Measurements from ENCODE around the gene GJA4.
"Not testable (repeated sequence)": the region's sequence is repeated elsewhere in the genome, so short reads cannot be mapped to it uniquely, and the experiment has no call there.

The GJA4 gene

DNA sequence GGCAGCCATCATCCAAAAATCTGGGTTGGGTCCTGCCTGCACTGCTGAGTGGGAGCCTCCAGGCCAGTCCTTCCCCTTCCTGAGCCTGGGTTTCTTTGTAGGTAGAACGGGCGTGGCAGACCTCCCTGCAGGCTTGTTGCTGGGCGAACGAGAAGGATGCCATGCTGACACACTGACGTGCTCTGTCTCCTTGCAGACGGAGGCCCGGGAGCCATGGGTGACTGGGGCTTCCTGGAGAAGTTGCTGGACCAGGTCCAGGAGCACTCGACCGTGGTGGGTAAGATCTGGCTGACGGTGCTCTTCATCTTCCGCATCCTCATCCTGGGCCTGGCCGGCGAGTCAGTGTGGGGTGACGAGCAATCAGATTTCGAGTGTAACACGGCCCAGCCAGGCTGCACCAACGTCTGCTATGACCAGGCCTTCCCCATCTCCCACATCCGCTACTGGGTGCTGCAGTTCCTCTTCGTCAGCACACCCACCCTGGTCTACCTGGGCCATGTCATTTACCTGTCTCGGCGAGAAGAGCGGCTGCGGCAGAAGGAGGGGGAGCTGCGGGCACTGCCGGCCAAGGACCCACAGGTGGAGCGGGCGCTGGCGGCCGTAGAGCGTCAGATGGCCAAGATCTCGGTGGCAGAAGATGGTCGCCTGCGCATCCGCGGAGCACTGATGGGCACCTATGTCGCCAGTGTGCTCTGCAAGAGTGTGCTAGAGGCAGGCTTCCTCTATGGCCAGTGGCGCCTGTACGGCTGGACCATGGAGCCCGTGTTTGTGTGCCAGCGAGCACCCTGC, 1.4 kb downstream of the GJA4 start:
- no peak for DNase-seq

GRCh38 chr1:34794790-34795180, 2.0 kb downstream of the GJA4 start:
- no peak for DNase-seq

- no peak for DNase-seq
Observed at GRCh38 chr1:34795916-34796315, 3.1 kb downstream of the GJA4 start.

GRCh38 chr1:34796990-34797389, 4.2 kb downstream of the GJA4 start:
- DNase-seq: no peak

DNA sequence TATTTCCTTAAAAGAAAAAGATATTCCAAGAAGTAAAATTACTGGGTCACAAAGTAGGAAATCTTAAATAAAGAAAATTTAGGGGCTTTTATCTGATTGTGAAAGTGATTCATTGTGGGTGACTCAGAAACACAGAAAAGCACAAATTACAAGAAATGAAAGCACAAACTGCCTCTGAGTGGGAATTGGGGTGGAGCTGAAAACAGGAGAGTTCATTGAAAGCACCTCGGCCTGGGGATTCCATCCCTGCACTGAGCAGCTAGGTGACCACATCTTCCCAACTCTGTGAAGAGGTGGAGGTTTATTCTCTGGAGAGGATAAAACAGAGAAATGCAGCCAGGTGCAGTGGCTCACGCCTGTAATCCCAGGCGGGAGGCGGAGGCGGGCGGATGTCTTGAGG, 7.4 kb downstream of the GJA4 start:
- no peak for DNase-seq

GRCh38 chr1:34803770-34804169, 11.0 kb downstream of the GJA4 start:
- DNase-seq: no peak

DNA sequence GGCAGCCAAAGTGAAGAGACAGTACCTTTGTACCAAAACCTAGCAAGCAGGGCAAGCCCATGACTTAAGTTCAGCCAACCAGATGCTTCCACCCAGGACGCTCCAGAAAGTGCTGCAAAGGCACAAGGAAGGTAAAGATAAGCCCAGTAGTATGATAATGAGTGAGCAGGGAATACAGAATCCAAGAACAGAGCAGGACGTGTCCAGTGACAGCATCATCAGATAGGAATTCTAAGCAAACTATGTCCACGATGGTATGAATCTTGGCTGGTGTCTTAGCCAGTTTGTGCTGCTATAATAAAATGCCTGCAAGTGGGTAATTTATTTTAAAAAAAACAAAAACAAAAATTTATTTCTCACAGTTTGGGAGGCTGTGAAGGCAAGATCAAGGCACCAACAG, 13.6 kb downstream of the GJA4 start:
- DNase-seq: no peak

- no peak for DNase-seq
Observed at GRCh38 chr1:34808051-34808810, 15.4 kb downstream of the GJA4 start.

DNA sequence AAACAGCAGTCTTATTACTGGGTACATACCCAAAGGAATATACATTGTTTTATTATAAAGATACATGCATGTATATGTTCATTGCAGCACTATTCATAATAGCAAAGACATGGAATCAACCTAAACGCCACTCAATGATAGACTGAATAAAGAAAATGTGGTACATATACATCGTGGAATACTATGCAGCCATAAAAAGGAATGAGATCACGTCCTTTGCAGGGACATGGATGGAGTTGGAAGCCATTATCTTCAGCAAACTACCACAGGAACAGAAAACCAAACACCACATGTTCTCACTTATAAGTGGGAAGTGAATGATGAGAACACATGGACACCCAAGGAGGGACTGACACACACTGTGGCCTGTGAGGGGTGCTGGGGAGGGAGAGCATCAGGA, 18.0 kb downstream of the GJA4 start:
- not testable (repeated sequence) for DNase-seq

DNA sequence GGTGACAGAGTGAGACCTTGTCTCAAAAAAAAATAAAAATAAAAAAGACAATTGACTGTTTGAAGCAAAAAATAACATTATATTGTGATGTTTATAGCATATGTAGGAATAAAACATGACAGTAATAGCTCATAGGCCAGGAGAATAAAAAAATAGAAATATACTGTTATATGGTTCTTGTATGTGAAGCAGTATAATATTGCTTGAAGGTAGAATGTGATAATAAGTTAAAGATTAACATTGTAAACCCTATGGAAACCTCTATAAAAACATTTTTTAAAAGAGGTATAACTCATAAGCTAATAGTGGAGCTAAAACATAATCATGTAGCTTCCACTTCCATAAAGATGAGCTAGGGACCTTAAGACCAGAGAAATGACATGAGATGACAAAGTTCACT, 23.5 kb downstream of the GJA4 start:
- no peak for DNase-seq

DNA sequence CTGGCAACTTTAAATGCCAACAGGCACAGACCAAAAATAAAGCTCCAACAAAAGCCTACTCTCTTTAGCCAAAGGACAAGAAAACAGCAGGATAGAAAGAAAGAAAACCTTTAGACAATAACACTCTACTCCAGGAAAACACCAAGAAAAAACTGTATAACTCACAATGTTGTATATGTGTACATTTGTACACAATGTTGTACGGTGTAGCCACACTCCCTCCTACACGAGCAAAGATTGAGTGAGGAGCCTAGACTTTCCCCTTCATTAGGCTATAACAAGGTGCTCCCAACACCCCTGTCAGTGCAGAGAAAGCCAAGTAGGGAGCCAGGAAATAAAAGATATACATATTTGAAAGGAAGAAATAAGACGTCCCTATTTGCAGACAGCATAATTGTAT, 24.0 kb downstream of the GJA4 start:
- no peak for DNase-seq

GRCh38 chr1:34818862-34819261, 26.1 kb downstream of the GJA4 start:
- not testable (repeated sequence) for DNase-seq

GRCh38 chr1:34822202-34822601, 29.4 kb downstream of the GJA4 start:
- no peak for DNase-seq

DNA sequence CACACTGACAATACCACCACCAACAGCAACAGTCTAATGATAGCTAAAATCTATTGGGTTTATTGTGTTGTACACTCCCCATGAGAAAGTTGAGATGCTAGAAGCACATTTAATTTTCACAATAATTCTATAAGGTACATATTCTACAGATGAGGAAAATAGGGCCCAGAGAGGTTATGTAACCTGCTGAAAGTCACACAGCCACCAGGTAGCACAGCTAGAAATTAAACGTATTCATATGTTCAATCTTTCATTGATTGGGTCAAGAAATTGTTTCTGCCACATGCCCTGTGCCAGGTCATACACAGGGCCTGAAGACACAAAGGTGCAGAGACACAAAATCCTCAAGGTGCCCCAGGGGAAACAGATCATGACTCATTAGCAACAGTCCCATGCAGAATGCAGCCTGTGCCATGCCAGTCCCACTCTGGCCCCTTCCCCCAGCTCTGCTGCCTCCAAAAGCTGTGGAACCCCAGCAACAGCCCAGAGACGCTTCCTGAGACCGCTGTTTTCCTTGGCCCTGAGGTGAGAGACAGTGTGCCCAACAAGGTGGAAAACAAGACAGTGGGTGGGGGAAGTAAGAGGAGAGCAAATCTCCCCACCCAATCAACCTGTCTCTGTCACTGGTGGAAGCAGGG, 32.1 kb downstream of the GJA4 start:
- DNase-seq: no peak

DNA sequence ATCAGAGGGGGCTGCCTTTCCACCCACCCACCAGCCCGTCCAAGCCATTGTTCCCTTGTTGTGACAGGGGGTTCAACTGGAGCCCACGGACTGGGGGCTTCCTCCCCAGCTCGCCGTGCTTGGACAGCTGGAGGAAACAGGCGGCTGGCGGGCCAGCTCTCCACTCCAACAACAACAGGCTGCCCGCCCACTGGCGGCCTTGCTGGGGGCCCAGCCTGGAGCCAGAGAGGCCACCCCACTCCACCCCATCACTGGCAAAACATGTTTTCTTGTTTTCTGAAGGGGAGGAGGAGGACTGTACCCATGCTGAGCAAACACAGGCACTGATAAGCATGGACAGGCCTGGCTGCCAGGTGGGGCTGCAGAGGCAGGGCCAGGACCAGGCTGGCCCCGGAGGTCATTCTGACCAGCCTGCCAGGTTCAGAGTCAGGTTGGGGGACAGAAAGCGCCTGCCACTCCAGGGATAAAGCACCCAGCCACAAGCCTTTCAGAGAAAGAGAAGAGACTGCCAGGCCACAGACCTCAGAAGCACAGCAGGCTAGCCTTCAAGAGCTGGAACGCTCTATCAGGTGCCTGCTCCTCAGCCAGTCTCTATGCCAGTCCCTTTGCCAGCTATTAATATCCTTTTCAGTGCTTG, 32.8 kb downstream of the GJA4 start:
- no peak for DNase-seq

GRCh38 chr1:34827341-34827941, 34.6 kb downstream of the GJA4 start:
- no peak for DNase-seq

DNA sequence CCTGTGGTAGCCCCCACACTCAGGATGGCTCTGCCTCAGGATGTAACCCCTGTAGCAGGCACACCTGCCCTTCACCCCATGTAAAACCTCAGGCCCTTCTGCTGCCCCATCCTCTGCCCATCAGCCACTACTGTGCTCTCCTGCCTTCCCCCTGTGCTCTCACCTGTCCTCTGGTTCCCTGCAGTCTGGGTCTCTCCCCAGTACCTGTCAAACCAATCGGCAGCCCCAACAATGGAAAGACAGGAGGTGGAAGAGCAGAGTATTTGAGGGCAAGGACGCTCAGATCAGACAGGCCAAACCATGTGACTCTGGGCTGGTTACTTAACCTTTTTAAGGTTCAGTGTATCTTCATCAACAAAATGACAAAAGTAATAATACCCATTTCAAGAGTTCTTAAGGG, 35.8 kb downstream of the GJA4 start:
- no peak for DNase-seq

GRCh38 chr1:34829250-34829649, 36.5 kb downstream of the GJA4 start:
- no peak for DNase-seq

- DNase-seq: no peak
Observed at GRCh38 chr1:34831721-34832246, 39.0 kb downstream of the GJA4 start.

GRCh38 chr1:34833711-34834110, 40.9 kb downstream of the GJA4 start:
- DNase-seq: no peak

- DNase-seq: no peak
Observed at GRCh38 chr1:34839526-34840305, 46.9 kb downstream of the GJA4 start.

- no peak for DNase-seq
Observed at GRCh38 chr1:34840426-34840825, 47.6 kb downstream of the GJA4 start.
